ENCODE data around the gene TARS3.

Gene TARS3

GRCh38 chr15:101604124-101604874, 120.0 kb downstream of the TARS3 start:
- DNase-seq (ENCODE audit: low read depth in 2 of 2) = no peak
